Panc1 (cell line): ENCODE measurements around the gene GAL3ST3. TPM values are rescaled to one million over a fixed set of nuclear protein-coding genes. Genes with fewer than 3 reads are reported as not detected.

Experiments used
- ATAC-seq: fragments of 200-7000 bp; cut with Tn5 transposase; 2 replicates; pipeline ENCODE4 v1.9.1; 2020; ENCODE audit warnings: mild to moderate bottlenecking, moderate library complexity
- BruUV-seq: library from RNA; stranded (reverse); fragments of 400-500 nt; replicated peaks from 2 replicates; lab custom pipeline; 2021; lab: Mats Ljungman, UMichigan
- CTCF ChIA-PET: fragments of 300-600 bp; sonication (Branson Sonifier 250); formaldehyde crosslinking; loops from one replicate; lab custom pipeline; 2022; ENCODE audit warnings: antibody characterized with exemption; lab: Charles Lee
- POLR2A ChIA-PET: fragments of 300-600 bp; sonication (Branson Sonifier 250); formaldehyde crosslinking; loops from one replicate; lab custom pipeline; 2022; ENCODE audit warnings: antibody characterized with exemption; lab: Charles Lee
- DNase-seq: peaks from one replicate; pipeline ENCODE4 v3.0.0-alpha.2; 2010; ENCODE audit warnings: low read depth, low spot score
- H3K27ac ChIP-seq: 2 replicates; pipeline ENCODE4 v1.5.1; 2011; ENCODE audit warnings: mild to moderate bottlenecking, low read length, inconsistent platforms
- H3K27me3 ChIP-seq: fragments of 200-500 bp; sonication (Bioruptor generic); 2 replicates; pipeline ENCODE4 v1.6.0; 2014; ENCODE audit warnings: low read length, inconsistent platforms; ENCODE audit not compliant: control insufficient read depth, insufficient read depth
- H3K36me3 ChIP-seq: fragments of 200-500 bp; sonication (Bioruptor generic); 2 replicates; pipeline ENCODE4 v1.5.1; 2014; ENCODE audit warnings: inconsistent platforms, mild to moderate bottlenecking, low read length, moderate library complexity; ENCODE audit not compliant: control insufficient read depth, insufficient read depth
- H3K4me1 ChIP-seq: 2 replicates; pipeline ENCODE4 v1.5.1; 2011; ENCODE audit warnings: inconsistent platforms, mild to moderate bottlenecking, low read length, moderate library complexity; ENCODE audit not compliant: control insufficient read depth, insufficient read depth
- H3K4me3 ChIP-seq, 2 experiments: 2 replicates each; pipeline ENCODE4 v1.5.1; 2011 to 2012; ENCODE audit warnings: low read depth in 2 of 2, low read length in 2 of 2, mild to moderate bottlenecking in 2 of 2, inconsistent platforms in 1 of 2, moderate library complexity in 1 of 2
- H3K9me3 ChIP-seq: fragments of 200-500 bp; sonication (Bioruptor generic); 2 replicates; pipeline ENCODE4 v1.5.1; 2014; ENCODE audit warnings: low read depth, mild to moderate bottlenecking, inconsistent platforms, low read length, moderate library complexity; ENCODE audit not compliant: control insufficient read depth, insufficient read depth
- POLR2AphosphoS5 ChIP-seq: IDR thresholded peaks from 2 replicates; pipeline ENCODE4 v1.6.1; 2012; ENCODE audit warnings: mild to moderate bottlenecking, low read depth, low read length, moderate library complexity
- SIN3A ChIP-seq: IDR thresholded peaks from 2 replicates; pipeline ENCODE4 v1.6.1; 2012; ENCODE audit warnings: low read depth, mild to moderate bottlenecking, low read length, moderate library complexity, borderline replicate concordance; ENCODE audit not compliant: insufficient read depth
- TCF7L2 ChIP-seq: IDR thresholded peaks from 2 replicates; pipeline ENCODE4 v1.6.1; 2011; ENCODE audit warnings: mild to moderate bottlenecking, low read depth, low read length, inconsistent platforms
- in situ Hi-C: cut with HindIII; loops from 2 replicates; pipeline ENCODE4 v1.10.0; 2016; ENCODE audit warnings: low sequenced_read_pairs, low pct_unique_long_range_greater_than_20kb
- intact Hi-C: fragments of 100-400 bp; cut with micrococcal nuclease; formaldehyde crosslinking; loops from one replicate; pipeline ENCODE4 v1.10.0; 2022; ENCODE audit not compliant: unreplicated experiment
- total RNA-seq: library from RNA; stranded (reverse); gene quantifications from one replicate; pipeline ENCODE4 v1.2.1, GENCODE V29; 2021; ENCODE audit not compliant: unreplicated experiment
- TF ChIP-seq, protein P1 (sequence below), 2 experiments: IDR thresholded peaks; 2 replicates each; pipeline ENCODE4 v1.6.1; 2011 to 2012; ENCODE audit warnings: low read depth in 2 of 2, control low read depth in 1 of 2, low read length in 1 of 2, mild to moderate bottlenecking in 1 of 2, moderate library complexity in 1 of 2; ENCODE audit not compliant: insufficient read depth in 1 of 2
- TF ChIP-seq, protein P2 (sequence below): fragments of 450-650 bp; IDR thresholded peaks from 2 replicates; pipeline ENCODE4 v1.5.1; 2017; ENCODE audit warnings: mild to moderate bottlenecking

GAL3ST3 gene
- total RNA-seq, 1 experiment from 2014 or later: not detected

DNA sequence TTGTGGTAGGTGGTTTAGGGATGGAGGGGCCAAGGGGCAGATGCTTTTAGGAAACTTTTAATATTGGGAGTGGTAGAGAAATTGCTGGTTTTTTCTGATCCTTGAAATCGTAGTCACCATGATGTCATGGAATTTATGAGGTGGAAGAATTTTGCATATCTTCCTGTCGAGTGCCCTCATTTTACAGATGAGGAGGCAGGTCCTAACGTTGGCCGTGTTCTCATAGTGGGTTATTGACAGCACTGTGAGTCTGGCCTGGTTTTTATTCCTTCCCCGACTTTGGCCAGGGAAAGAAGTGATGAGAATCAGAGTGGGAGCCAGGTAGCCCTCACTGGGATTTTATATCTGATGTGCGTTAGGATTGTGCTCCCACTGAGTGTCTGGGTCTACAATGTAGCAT is 12.3 kb upstream of the GAL3ST3 start:
- in situ Hi-C loops (no loop called here), intact Hi-C loops (no loop called here)
- CTCF ChIA-PET: no interaction called here
- DNase-seq: no peak
- Histone ChIP-seq H3K27ac (no peak overlapping the region), H3K9me3 (no peaks in the 10 kb centered on the region), H3K36me3 (peaks cover 80% of the 10 kb centered on the region), H3K27me3 (no peaks in the 10 kb centered on the region), H3K4me1 (no peaks in the 10 kb centered on the region), H3K4me3 (no peak overlapping the region)
- no peak for ATAC-seq
- BruUV-seq: no TSS peak
- POLR2A ChIA-PET: no interaction called here
- TF ChIP-seq, protein P1, sequence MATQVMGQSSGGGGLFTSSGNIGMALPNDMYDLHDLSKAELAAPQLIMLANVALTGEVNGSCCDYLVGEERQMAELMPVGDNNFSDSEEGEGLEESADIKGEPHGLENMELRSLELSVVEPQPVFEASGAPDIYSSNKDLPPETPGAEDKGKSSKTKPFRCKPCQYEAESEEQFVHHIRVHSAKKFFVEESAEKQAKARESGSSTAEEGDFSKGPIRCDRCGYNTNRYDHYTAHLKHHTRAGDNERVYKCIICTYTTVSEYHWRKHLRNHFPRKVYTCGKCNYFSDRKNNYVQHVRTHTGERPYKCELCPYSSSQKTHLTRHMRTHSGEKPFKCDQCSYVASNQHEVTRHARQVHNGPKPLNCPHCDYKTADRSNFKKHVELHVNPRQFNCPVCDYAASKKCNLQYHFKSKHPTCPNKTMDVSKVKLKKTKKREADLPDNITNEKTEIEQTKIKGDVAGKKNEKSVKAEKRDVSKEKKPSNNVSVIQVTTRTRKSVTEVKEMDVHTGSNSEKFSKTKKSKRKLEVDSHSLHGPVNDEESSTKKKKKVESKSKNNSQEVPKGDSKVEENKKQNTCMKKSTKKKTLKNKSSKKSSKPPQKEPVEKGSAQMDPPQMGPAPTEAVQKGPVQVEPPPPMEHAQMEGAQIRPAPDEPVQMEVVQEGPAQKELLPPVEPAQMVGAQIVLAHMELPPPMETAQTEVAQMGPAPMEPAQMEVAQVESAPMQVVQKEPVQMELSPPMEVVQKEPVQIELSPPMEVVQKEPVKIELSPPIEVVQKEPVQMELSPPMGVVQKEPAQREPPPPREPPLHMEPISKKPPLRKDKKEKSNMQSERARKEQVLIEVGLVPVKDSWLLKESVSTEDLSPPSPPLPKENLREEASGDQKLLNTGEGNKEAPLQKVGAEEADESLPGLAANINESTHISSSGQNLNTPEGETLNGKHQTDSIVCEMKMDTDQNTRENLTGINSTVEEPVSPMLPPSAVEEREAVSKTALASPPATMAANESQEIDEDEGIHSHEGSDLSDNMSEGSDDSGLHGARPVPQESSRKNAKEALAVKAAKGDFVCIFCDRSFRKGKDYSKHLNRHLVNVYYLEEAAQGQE (IDR thresholded peaks at IDR 0.05; ENCODE audit: insufficient read depth in 1 of 2, low read depth in 2 of 2, low read length in 1 of 2): no peak
- TF ChIP-seq SIN3A (no peak), TCF7L2 (no peak), POLR2AphosphoS5 (no peak)
- TF ChIP-seq, protein P2, sequence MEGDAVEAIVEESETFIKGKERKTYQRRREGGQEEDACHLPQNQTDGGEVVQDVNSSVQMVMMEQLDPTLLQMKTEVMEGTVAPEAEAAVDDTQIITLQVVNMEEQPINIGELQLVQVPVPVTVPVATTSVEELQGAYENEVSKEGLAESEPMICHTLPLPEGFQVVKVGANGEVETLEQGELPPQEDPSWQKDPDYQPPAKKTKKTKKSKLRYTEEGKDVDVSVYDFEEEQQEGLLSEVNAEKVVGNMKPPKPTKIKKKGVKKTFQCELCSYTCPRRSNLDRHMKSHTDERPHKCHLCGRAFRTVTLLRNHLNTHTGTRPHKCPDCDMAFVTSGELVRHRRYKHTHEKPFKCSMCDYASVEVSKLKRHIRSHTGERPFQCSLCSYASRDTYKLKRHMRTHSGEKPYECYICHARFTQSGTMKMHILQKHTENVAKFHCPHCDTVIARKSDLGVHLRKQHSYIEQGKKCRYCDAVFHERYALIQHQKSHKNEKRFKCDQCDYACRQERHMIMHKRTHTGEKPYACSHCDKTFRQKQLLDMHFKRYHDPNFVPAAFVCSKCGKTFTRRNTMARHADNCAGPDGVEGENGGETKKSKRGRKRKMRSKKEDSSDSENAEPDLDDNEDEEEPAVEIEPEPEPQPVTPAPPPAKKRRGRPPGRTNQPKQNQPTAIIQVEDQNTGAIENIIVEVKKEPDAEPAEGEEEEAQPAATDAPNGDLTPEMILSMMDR: no peak

DNA sequence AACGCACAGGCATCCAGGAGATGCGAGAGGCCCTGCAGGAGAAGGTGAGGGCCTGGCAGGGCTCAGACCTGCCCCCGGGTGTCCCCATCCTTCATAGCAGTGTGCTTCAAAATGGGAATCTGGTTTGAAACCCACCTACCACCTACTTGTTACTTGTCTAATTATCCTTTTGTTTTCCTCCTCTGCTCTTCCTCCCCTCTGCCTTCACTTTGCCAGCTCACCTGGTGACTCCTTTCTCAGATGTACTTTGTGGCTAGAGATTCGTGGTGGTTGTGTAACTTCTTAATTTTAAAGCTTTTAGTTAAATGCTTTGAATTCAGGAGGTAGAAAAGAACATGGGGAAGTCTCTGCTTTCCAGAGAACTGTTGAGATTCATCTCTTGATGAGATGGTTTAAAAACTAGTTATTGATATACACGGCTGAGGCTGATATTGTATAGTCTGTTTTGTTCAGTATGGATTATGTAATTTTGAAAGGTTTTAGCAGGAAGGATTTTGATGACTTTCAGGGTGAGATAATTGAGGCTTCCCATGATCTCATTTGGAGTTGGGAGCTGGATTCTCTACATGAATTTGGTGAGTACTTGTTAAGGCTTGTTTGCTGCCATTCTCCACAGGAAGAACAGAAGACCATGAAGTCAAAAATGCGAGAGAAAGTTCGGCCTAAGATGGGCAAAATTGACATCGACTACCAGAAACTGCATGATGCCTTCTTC is 11.2 kb upstream of the GAL3ST3 start:
- Histone ChIP-seq H3K27me3 (no peaks in the 10 kb centered on the region), H3K4me3 (no peak overlapping the region), H3K27ac (no peak overlapping the region), H3K4me1 (no peaks in the 10 kb centered on the region), H3K9me3 (no peaks in the 10 kb centered on the region), H3K36me3 (peaks cover 82% of the 10 kb centered on the region)
- no TSS peak for BruUV-seq
- TF ChIP-seq SIN3A (no peak), POLR2AphosphoS5 (no peak), TCF7L2 (no peak)
- TF ChIP-seq, protein P1 (IDR thresholded peaks at IDR 0.05; ENCODE audit: insufficient read depth in 1 of 2, low read depth in 2 of 2, low read length in 1 of 2): no peak
- in situ Hi-C loops (no loop called here), intact Hi-C loops (no loop called here)
- DNase-seq (no peak), ATAC-seq (no peak)
- ChIA-PET CTCF (interaction anchor here (0.6 kb wide), 1 partner anchor 302 kb away, joined by 14 read pairs; no protein-coding TSS in a partner anchor), POLR2A (no interaction called here)
